Upper lobe of right lung (tissue), 1 donor: ENCODE measurements around the gene GARIN5B. TPM values are rescaled to one million over a fixed set of nuclear protein-coding genes. Genes with fewer than 3 reads are reported as not detected.

Experiments
- ATAC-seq: fragments of 200-7000 bp; cut with Tn5 transposase; one replicate; pipeline ENCODE4 v1.9.1; 2020; ENCODE audit warnings: mild to moderate bottlenecking, moderate library complexity
- DNase-seq: peaks from one replicate; pipeline ENCODE4 v3.0.0-alpha.2; 2020
- H3K27ac ChIP-seq: fragments of 200-600 bp; one replicate; pipeline ENCODE4 v1.8.0; 2022
- H3K27me3 ChIP-seq: fragments of 200-600 bp; one replicate; pipeline ENCODE4 v1.8.0; 2022; ENCODE audit warnings: mild to moderate bottlenecking
- H3K36me3 ChIP-seq: fragments of 200-600 bp; one replicate; pipeline ENCODE4 v1.8.0; 2022
- H3K4me1 ChIP-seq: fragments of 200-600 bp; one replicate; pipeline ENCODE4 v1.8.0; 2022
- H3K4me3 ChIP-seq: fragments of 200-600 bp; one replicate; pipeline ENCODE4 v1.8.0; 2022; ENCODE audit warnings: mild to moderate bottlenecking
- H3K9me3 ChIP-seq: fragments of 200-600 bp; one replicate; pipeline ENCODE4 v1.8.0; 2022
- intact Hi-C: fragments of 100-400 bp; cut with DNase I; formaldehyde crosslinking; loops from one replicate; pipeline ENCODE4 v1.11.0; 2022
- total RNA-seq: library from RNA; stranded (reverse); fragmentation: NEBNext Ultra II Directional; extraction: Animal tissue kit (Norgen Biotek cat#: 25700); gene quantifications from one replicate; pipeline ENCODE4 v1.2.1, GENCODE V29; 2021
- TF ChIP-seq, protein P1 (sequence below): fragments of 200-600 bp; IDR thresholded peaks from one replicate; pipeline ENCODE4 v1.8.0; 2022; ENCODE audit warnings: antibody characterized with exemption
- donor health status: DM: no; HTN: yes; CAD: no; lungs with severe emphysema.

The GARIN5B gene
- total RNA-seq, 1 donor from 2014 or later: not detected

- Histone ChIP-seq H3K27me3 (peaks cover 14% of the 10 kb centered on the region), H3K9me3 (no peaks in the 10 kb centered on the region), H3K4me1 (no peaks in the 10 kb centered on the region), H3K36me3 (peaks cover 6% of the 10 kb centered on the region), H3K27ac (no peak overlapping the region), H3K4me3 (no peak overlapping the region)
- TF ChIP-seq, protein P1, sequence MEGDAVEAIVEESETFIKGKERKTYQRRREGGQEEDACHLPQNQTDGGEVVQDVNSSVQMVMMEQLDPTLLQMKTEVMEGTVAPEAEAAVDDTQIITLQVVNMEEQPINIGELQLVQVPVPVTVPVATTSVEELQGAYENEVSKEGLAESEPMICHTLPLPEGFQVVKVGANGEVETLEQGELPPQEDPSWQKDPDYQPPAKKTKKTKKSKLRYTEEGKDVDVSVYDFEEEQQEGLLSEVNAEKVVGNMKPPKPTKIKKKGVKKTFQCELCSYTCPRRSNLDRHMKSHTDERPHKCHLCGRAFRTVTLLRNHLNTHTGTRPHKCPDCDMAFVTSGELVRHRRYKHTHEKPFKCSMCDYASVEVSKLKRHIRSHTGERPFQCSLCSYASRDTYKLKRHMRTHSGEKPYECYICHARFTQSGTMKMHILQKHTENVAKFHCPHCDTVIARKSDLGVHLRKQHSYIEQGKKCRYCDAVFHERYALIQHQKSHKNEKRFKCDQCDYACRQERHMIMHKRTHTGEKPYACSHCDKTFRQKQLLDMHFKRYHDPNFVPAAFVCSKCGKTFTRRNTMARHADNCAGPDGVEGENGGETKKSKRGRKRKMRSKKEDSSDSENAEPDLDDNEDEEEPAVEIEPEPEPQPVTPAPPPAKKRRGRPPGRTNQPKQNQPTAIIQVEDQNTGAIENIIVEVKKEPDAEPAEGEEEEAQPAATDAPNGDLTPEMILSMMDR: no peak
- DNase-seq (no peak), ATAC-seq (no peak)
- intact Hi-C loops: no loop called here
These were observed 16.2 kb downstream of the GARIN5B start for GRCh38 chr19:55346725-55347441.

- H3K4me3 ChIP-seq: no peak overlapping the region
- no peaks in the 10 kb centered on the region for H3K9me3 ChIP-seq
- H3K27ac ChIP-seq: no peak overlapping the region
- peaks cover 7% of the 10 kb centered on the region for H3K27me3 ChIP-seq
- TF ChIP-seq, protein P1: no peak
- intact Hi-C loops: no loop called here
- ATAC-seq (no peak), DNase-seq (no peak)
- no peaks in the 10 kb centered on the region for H3K4me1 ChIP-seq
- peaks cover 6% of the 10 kb centered on the region for H3K36me3 ChIP-seq
These were observed 17.0 kb downstream of the GARIN5B start for GRCh38 chr19:55345818-55346724.

DNA sequence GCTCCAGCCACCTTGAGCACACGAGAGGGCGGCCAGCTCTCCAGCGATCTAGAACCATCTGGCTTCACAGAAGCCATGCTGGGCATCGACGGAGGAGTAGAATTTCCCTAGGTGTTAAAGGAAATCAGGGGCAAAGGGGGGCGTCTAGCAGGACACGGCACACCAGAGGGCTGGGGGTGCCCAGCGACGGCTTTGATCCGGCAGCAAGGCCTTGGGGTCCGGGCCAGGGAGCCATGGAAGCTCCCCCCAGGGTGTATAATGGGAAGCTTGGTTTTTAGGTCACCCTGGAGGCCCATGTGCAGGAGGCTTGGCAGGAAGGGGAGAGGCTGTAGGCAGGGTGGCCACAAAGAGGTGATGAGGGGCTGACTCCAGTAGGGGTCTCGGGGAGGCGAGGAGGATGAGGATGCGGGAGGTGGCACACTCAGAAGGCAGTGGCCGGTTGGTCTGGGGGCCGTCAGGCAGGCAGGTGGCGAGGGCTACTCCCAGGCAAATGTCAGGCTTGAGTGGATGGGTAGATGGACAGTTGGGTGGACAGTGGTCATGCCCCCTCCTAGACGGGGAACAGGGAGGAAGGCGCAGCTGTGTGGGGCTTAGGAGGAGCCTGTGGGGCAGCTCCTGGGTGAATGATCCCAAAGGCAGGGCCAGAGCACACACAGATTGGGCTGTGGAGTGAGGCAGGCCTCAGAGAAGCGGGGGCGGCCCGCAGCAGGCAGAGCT lies 17.8 kb downstream of the GARIN5B start:
- Histone ChIP-seq H3K36me3 (peaks cover 6% of the 10 kb centered on the region), H3K9me3 (no peaks in the 10 kb centered on the region), H3K27ac (no peak overlapping the region), H3K4me1 (peaks cover 4% of the 10 kb centered on the region), H3K27me3 (no peaks in the 10 kb centered on the region), H3K4me3 (no peak overlapping the region)
- TF ChIP-seq, protein P1: no peak
- intact Hi-C loops: no loop called here
- no peak for DNase-seq
- no peak for ATAC-seq

GRCh38 chr19:55344444-55344843 lies 18.6 kb downstream of the GARIN5B start:
- Histone ChIP-seq H3K27ac (no peak overlapping the region), H3K9me3 (no peaks in the 10 kb centered on the region), H3K4me3 (no peak overlapping the region), H3K36me3 (peaks cover 6% of the 10 kb centered on the region), H3K4me1 (peaks cover 5% of the 10 kb centered on the region), H3K27me3 (no peaks in the 10 kb centered on the region)
- intact Hi-C loops: no loop called here
- DNase-seq: no peak
- ATAC-seq: no peak
- TF ChIP-seq, protein P1: no peak

- Histone ChIP-seq H3K36me3 (peaks cover 6% of the 10 kb centered on the region), H3K27ac (no peak overlapping the region), H3K9me3 (no peaks in the 10 kb centered on the region), H3K27me3 (no peaks in the 10 kb centered on the region), H3K4me1 (peaks cover 9% of the 10 kb centered on the region), H3K4me3 (no peak overlapping the region)
- TF ChIP-seq, protein P1: no peak
- ATAC-seq (no peak), DNase-seq (no peak)
- intact Hi-C loops: no loop called here
These were observed 21.2 kb downstream of the GARIN5B start for GRCh38 chr19:55341595-55342531.
